ENCODE results near the gene UVSSA. TPM values are rescaled to one million over a fixed set of nuclear protein-coding genes. Genes with fewer than 3 reads are reported as not detected.

Gene UVSSA
- polyA plus RNA-seq, 1 donor from 2014 or later, result 13.3 TPM

- Histone ChIP-seq H3K36me3 (ENCODE audit: insufficient read depth, low read length) (no peaks in the 10 kb centered on the region), H3K27me3 (ENCODE audit: insufficient read depth, low read depth, low read length) (no peaks in the 10 kb centered on the region)
These were observed 20.4 kb downstream of the UVSSA start for GRCh38 chr4:1367230-1367935.

GRCh38 chr4:1367936-1368289, 20.9 kb downstream of the UVSSA start:
- no peak overlapping the region for H2AFZ ChIP-seq (ENCODE audit: low read depth, low read length)

More at GRCh38 chr4:1367230-1367935, 20.4 kb downstream of the UVSSA start:
- Histone ChIP-seq H3K4me2 (ENCODE audit: low read length) (no peak overlapping the region), H3K9me2 (ENCODE audit: insufficient read depth, low read length) (no peaks in the 10 kb centered on the region), H3K4me3 (ENCODE audit: low read length) (no peak overlapping the region), H4K20me1 (ENCODE audit: insufficient read depth) (no peaks in the 10 kb centered on the region), H3K79me2 (replicated peaks; ENCODE audit: insufficient read depth, low read length) (no peaks in the 10 kb centered on the region), H3K9ac (ENCODE audit: low read length) (no peak overlapping the region), H2AFZ (ENCODE audit: low read depth, low read length) (no peak overlapping the region), H3K27ac (ENCODE audit: low read length) (no peak overlapping the region), H3K9me3 (ENCODE audit: low read length) (no peaks in the 10 kb centered on the region), H3F3A (ENCODE audit: insufficient read depth, low read length, poor library complexity, severe bottlenecking) (no peaks in the 10 kb centered on the region)
- TF ChIP-seq MXI1 (conservative IDR thresholded peaks at IDR 0.05; ENCODE audit: poor library complexity, severe bottlenecking) (no peak), REST (IDR thresholded peaks at IDR 0.05; ENCODE audit: borderline replicate concordance) (no peak), SMC3 (conservative IDR thresholded peaks at IDR 0.05; ENCODE audit: poor library complexity) (no peak), TAF1 (IDR thresholded peaks at IDR 0.05; ENCODE audit: low read depth) (no peak), EP300 (conservative IDR thresholded peaks at IDR 0.05; ENCODE audit: poor library complexity, severe bottlenecking) (no peak), POLR2AphosphoS5 (IDR thresholded peaks at IDR 0.05) (no peak), EZH2 (IDR thresholded peaks at IDR 0.05; ENCODE audit: borderline replicate concordance, insufficient read depth, low read length, poor library complexity, severe bottlenecking) (no peak), CTCF (IDR thresholded peaks at IDR 0.05; ENCODE audit: poor library complexity, severe bottlenecking) (no peak), RAD21 (conservative IDR thresholded peaks at IDR 0.05) (no peak)

More at GRCh38 chr4:1367936-1368289, 20.9 kb downstream of the UVSSA start:
- Histone ChIP-seq H3K79me2 (replicated peaks; ENCODE audit: insufficient read depth, low read length) (no peaks in the 10 kb centered on the region), H4K20me1 (ENCODE audit: insufficient read depth) (no peaks in the 10 kb centered on the region), H3K27ac (ENCODE audit: low read length) (no peak overlapping the region), H3K9me3 (ENCODE audit: low read length) (no peaks in the 10 kb centered on the region), H3K4me3 (ENCODE audit: low read length) (no peak overlapping the region), H3K27me3 (ENCODE audit: insufficient read depth, low read depth, low read length) (no peaks in the 10 kb centered on the region), H3K4me2 (ENCODE audit: low read length) (no peak overlapping the region), H3K9ac (ENCODE audit: low read length) (no peak overlapping the region), H3K36me3 (ENCODE audit: insufficient read depth, low read length) (no peaks in the 10 kb centered on the region), H3F3A (ENCODE audit: insufficient read depth, low read length, poor library complexity, severe bottlenecking) (no peaks in the 10 kb centered on the region), H3K9me2 (ENCODE audit: insufficient read depth, low read length) (no peaks in the 10 kb centered on the region)
- TF ChIP-seq EP300 (conservative IDR thresholded peaks at IDR 0.05; ENCODE audit: poor library complexity, severe bottlenecking) (no peak), MXI1 (conservative IDR thresholded peaks at IDR 0.05; ENCODE audit: poor library complexity, severe bottlenecking) (no peak), REST (IDR thresholded peaks at IDR 0.05; ENCODE audit: borderline replicate concordance) (no peak), CTCF (IDR thresholded peaks at IDR 0.05; ENCODE audit: poor library complexity, severe bottlenecking) (no peak)

All from neural cell (in vitro differentiated cells).